Stimulated activated CD4-positive, alpha-beta T cell treated with anti-CD3 and anti-CD28 coated beads, Interleukin-1b, Interleukin-23, amount 100 ng/mL, for 1 hour (primary cell): ENCODE results near the gene BCL2L2.

ENCODE experiments used
- DNase-seq, 2 donors: peaks; one replicate each; pipeline ENCODE4 v3.0.0-alpha.2; 2020; ENCODE audit warnings: low read depth in 2 of 2

BCL2L2 gene

DNA sequence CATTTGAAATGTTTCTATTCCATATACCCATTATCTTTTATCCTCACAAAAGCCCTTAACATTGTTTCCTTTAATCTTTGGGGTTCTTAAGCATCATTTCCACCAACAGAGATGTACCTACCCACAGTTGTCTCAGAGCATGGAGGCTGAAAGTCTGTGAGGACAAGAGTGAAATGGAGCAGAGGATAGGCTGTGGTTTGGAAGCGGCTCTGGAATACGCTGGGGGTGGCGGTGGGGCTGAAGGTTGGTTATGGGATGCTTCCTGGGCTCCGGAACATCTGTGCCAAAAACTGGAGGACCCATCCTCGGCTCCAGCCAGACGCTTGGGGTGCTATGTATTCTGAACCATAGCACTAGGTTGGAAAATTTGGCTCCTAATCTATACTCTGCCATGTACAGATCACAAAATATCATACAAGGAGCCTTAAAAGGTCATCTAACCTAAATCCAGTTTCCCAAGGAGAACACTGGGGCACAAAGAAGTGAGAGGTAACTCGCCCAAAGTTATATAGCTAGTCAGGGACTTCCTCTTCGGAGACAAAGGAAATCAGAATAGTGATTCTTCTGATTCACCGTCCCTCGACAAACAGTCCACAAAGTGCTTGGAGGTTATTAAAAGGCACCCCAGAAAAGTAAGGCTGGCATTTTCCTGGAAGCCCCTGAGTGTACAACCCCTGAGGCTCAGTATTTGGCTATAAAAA, 6.5 kb upstream of the BCL2L2 start:
- no peak for DNase-seq

DNA sequence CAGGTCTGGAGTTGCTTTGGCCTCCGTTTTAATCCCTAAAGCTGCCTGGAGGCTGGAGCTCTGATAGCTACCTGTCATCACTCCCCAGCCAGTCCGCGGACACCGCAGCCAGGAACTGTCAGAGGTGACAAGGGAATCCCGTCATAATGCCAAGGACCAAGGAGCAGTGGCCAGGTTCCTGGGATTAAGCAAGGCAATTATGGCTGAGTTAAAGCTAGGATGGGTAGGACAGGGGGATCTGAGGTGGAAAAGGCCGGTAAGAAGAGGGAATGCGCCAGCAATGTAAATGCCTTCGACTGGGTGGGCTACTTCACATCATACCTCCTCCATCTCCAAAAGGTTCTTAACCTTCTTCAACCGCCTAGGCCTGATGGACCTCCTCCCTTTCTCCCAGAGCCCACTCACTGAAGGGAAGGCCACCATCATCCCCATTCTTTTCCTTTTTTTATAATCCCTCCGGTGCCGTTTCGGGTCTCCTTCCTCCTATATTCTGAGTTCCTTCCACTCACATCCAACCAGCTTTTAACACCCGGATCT, 5.9 kb upstream of the BCL2L2 start:
- DNase-seq: no peak

DNA sequence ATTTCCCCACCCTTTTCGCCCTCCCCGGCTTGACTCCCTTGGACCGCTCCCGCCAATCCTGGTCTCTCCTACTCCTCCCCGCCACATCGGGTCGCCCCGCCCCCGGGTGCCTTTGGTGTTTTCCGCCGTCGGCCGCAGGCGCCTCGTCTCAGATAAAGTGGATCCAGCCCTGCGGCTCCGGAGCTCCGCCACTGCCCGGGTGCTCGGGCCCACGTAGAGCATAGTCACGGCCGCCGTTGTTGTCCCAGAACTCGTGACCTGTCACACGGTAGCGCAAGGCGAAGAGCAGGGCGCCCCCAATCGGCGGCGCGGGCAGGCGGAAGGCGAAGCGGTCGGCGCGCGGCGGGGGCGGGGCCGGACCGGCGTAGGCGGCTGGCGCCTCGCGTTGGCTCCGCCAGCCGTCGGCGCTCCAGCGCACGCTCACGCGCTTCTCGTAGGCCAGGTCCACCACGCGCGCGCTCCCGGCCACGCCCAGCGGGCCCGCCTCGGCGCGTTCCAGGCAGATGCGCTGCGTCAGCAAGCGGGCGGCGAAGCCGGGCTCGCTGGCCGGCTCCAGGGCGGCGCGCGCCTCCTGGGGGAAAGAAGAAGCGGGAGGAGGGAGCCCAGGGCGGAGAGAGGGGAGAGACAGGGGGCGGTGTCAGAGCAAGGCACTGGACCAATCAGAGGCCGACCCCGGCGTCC, 5.2 kb upstream of the BCL2L2 start:
- DNase-seq: peak; percentile 92 to 93

DNA sequence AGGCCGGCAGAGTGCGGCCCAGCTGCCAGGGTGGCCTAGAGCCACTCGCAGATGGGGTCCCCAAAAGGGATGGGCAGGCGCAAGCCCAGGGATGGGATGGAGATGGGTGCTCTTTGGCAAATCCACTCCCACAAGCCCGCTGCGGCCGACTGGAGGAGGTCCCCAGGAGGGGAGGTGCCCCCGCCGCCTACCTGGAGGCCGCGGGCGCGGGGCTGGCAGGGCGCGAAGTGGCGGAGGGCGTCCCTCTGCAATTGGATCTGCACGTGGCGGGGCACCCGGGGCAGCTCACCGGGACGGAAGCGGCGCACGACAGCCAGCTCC, 4.7 kb upstream of the BCL2L2 start:
- no peak for DNase-seq

DNA sequence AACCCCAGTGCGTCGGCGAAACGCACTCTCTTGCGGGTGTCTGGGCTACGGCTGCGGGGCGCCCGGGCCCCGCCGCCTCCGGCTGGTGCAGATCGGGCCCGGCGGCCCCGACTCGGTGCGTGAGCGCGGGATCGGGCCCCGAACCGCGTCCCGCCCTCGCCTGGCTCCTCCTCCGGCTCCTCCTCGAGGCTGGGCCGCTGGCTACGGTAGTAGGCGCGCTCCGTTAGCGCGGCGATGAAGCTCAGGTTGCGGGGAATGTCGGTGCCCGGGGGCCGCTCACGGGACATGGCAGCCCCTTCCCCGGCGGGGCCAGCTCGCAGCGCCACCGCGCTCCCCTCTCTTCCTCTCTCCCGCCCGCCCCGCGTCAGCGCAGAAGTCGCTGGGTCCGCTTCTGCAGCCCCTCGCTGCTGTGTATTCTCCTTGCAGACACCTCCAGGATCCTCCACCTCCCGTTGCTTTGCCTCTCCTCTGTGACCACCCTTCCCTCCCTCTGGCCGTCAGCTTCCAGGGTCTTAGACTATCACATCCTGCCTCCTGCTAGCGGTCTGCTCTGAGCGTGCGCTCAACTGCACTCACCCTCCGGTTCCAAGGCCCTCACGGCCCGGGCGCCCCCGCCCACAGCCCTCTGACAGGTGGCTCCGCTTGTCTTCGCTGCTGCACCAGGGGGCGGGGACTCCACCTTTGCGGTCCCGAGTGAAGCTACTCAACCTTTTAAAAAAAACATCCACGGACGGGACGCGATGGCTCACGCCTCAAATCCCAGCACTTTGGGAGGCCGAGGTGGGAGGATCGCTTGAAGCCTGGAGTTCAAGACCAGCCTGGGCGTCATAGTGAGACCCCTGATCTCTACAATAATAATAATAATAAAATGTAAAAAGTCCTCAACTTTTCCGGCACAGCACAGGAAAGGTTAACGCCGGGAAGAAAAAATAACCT, 4.1 kb upstream of the BCL2L2 start, which contains the start of gene PPP1R3E:
Gene PPP1R3E (minus strand): TSS at position 570 of the 936 bp plus-strand sequence. CDS start 283 bp downstream, at position 287.
- DNase-seq: peak; percentile 72 to 75

DNA sequence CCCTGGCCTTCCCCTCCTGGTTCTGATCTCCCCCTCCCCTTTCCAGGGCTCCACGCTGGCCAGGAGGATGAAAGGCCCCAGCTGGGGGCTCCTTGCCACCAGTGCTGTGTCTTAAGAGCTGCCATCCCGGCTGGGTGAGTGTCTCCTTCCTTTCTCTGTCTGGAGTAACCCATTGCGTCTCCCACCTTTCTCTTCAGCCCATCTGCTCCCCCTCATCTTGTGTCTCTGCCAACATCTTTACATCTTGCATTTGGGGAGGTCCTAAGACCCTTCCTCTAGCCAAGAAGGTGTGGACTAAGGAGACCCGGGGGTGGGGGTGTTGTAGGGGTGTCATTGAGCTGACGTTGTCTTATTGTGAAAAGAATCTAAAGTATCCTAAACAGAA, 505 bp downstream of the BCL2L2 start:
- no peak for DNase-seq

DNA sequence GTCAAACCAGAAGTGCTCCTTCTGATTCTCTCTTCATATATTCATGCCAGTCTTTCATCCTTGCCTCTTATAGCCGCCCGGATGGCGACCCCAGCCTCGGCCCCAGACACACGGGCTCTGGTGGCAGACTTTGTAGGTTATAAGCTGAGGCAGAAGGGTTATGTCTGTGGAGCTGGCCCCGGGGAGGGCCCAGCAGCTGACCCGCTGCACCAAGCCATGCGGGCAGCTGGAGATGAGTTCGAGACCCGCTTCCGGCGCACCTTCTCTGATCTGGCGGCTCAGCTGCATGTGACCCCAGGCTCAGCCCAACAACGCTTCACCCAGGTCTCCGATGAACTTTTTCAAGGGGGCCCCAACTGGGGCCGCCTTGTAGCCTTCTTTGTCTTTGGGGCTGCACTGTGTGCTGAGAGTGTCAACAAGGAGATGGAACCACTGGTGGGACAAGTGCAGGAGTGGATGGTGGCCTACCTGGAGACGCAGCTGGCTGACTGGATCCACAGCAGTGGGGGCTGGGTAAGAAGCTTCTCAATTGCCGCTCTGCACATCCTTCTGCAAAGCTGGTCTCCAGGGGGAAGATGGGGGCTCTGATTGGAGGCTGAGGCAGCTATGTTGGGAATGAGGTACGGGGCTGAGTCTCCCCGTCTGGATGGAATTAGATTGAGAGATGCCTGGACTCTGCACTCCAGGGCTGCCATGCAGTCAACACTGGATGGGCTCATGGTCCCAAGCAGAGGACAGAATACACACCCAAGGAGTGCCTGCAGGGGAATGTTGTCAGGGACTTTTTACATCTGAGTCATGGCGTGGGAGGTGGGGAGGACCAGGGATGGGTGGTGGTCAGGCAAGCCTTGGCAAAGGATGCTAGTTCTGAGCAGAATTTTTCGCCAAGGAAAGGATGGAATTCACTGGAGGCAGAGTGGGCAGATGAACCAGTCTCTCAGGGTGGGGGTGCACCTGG, 1.3 kb downstream of the BCL2L2 start:
- no peak for DNase-seq

DNA sequence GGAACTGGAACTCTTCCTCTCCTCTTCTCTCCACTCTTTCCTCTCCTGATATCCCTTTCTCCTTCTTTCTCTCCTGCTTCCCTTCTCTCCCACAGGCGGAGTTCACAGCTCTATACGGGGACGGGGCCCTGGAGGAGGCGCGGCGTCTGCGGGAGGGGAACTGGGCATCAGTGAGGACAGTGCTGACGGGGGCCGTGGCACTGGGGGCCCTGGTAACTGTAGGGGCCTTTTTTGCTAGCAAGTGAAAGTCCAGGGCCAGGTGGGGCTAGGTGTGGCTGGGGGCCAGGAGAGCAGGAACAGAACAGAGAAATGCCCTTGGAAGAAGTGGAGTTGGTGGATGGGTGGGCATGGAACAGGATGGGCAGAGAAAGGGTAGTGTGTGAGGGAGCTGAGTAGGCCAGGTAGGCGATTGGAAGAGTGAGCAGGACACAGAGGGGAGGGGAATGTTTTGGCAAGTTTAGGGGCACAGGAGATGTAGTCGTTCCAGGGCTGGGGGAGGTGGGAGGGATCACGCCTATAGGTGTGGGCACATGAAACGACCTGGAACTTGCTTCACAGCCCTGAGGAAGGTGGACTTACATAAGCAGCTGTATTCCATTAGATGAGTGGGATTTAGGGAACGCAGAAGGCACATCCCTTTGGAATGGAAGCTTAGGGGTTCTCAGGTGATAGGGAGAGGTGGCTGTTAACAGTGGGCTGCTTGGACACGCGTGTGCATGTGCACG, 2.2 kb downstream of the BCL2L2 start:
- DNase-seq: no peak

DNA sequence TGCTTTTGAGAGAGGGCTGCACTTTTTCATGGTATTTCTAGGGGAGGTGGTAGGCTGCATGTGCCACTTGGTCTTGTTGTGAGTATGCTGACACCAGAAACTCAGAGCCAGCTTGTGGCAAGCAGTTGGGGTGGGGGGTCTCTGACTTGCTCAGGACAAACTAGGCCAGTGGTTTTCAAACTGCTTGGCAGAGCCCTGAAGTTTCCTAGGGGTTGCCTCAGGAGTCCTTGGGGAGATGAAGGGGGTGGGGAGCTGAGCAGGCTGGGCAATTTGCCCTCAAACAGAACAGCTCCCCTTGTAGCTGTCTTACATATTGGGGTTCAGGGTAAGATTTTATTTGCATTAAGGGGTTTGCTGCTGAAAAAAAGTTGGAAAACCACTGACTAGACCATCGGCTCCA, 3.9 kb downstream of the BCL2L2 start:
- no peak for DNase-seq

DNA sequence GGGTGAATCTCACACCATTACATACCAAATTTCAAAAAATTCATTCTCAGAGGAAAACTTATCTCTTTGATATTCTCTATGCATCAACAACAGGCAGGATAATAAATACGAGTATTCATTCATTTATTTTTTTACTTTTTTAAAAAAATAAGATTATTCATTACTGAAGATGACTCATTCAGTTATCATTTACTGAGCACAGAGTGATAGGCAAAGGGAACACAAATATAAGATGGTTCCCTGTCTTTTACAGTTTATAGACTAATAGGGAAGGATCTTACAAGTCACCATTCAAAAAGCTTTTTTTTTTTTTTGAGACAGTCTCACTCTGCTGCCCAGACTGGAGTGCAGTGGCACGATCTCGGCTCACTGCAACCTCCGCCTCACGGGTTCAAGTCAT, 9.7 kb downstream of the BCL2L2 start:
- DNase-seq: no peak

DNA sequence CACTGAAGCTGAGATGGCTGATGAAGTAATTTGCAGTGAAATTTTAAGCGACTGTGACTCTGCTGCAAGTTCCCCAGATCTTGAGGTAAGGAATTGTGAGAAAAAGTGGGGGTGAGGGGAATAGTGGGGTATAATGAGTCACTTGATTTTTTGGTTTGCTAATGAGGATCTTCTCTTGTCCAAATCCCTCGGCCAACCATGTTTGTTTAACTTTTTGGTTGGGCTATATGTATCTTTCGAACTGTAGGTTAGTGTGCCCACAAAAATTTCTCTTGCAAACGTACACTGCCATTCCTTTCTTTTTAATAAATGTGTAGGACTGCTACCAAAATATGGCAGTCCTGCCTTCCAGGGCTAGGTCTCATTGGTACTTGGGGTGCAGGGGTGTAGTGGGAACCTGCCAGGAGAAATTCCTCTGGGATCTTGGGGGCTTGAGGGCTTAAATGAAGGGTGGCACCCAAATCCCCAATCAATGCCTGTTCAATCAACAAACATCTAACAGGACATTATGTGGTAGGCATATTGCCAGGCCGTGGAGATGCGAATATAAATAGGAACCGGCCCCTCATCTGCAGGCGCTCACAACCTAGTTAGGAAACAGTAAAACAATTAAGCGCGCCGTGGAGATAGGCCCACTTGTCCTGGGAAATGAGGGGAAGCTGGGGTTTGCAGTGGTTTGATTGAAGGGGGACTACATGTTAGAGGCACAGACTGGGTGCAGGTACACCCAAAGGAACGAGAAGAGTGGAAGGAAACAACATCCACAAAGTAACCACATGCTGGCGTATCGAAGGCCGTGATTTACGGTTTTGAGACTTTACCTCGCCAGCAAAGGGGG, 13.3 kb downstream of the BCL2L2 start:
- no peak for DNase-seq

DNA sequence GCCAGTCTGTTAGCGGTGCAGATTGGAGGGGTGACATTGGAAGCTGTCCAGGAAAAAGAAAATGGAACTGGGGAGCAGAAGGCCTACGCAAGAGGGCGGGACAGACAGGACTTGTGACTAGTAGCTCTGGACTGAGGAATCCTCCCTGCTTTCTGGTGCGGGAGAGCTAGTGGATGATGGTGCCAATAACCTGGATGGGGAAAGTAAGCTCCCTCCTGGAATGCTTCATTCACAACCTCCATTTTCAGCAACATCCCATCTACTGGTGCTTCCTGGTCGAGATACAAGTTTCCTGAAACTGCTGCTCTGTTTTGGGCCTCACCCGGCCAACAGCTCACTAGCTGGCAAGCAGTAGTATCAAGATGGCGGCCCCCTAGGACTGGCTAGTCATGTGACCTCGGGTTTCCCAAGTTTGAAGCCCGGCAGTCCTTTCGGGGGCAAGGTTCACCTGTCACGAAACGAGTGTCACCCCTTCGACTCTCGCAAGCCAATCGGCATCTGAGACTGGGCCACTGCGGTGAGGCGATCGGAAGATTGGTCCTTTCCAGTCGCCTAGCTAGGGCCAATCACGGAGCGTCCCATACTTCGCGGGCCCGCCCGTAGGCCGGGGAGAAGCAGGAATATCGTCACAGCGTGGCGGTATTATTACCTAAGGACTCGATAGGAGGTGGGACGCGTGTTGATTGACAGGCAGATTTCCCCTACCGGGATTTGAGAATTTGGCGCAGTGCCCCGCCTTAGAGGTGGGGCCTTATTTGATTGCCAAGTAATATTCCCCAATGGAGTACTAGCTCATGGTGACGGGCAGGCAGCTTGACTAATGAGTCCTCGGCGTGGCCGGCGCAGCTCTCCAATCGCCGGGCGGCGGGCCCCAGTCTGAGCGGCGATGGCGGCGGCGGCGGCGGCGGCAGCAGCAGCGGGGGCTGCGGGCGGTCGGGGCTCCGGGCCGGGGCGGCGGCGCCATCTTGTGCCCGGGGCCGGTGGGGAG, 14.2 kb downstream of the BCL2L2 start, which contains the start of gene PABPN1:
Gene PABPN1 (plus strand): TSS at position 874 of the 988 bp plus-strand sequence. CDS start 13 bp downstream, at position 887.
- DNase-seq: peak; percentile 80 to 95

DNA sequence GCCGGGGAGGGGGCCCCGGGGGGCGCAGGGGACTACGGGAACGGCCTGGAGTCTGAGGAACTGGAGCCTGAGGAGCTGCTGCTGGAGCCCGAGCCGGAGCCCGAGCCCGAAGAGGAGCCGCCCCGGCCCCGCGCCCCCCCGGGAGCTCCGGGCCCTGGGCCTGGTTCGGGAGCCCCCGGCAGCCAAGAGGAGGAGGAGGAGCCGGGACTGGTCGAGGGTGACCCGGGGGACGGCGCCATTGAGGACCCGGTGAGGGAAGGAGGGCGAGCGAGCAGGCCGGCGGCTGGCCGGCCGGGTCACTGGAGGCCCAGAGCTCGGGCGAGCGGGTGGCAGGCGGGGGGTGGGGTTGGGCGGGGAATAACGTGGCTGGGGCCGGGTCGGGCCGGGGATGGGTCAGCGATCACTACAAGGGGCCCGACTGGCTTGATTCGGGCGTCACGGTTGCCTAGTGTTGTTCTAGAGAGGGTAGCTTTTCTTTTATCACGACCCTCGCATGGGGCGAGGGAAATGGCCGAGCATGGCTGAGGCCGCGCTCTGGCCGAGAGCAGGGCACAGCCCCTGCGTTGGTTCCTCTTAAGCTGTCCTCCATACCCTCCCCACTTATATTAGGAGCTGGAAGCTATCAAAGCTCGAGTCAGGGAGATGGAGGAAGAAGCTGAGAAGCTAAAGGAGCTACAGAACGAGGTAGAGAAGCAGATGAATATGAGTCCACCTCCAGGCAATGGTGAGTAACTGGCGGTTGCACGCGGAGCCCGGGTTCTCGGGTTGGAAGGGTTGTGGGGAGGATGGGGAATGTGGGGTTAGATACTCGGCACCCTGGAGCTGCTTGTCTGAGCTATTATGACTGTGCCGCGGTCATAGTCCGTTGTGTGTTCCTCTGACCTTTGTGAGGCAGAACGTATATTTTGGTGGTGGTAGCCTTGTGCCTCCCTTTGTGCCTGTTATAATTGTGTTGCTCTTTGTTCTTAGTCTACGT, 15.2 kb downstream of the BCL2L2 start:
- peak in 1 of 2 donors; percentile 22 for DNase-seq

DNA sequence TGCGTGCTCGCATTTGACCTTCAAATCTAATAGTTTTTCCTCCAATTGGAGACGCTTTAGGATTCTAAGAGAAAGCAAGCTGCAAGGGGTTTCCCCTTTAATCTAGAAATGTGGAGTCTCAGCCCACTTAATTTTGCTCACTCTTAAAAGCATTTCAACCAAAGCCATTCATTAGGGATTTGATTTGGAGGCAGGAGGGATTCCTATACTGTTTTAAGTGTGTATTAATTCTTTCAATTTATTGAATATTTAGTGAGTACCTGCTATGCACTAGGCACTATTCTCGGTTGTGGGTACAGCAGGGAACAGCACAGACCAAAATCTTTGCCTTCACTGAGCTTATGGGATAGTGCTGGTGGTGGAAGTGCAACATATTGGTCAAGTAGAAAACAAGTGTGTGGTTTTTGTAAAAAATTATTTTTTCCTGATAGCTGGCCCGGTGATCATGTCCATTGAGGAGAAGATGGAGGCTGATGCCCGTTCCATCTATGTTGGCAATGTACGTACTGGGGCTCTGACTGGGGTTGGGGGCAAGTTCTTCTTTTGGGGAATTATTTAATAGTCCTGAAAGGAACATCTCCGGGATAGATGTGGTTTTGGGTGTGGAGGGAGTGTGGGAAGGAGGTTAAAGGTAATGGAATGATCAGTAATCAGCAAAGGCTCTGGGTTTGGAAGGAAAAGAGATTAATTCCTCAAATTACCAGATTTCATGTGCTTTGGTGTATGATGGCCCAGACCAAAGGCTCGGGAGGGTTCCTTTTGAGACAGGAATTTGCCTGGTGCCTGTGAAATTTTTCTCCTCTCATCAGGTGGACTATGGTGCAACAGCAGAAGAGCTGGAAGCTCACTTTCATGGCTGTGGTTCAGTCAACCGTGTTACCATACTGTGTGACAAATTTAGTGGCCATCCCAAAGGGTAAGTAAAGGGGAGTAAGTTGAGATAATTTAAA, 16.2 kb downstream of the BCL2L2 start:
- DNase-seq: no peak

DNA sequence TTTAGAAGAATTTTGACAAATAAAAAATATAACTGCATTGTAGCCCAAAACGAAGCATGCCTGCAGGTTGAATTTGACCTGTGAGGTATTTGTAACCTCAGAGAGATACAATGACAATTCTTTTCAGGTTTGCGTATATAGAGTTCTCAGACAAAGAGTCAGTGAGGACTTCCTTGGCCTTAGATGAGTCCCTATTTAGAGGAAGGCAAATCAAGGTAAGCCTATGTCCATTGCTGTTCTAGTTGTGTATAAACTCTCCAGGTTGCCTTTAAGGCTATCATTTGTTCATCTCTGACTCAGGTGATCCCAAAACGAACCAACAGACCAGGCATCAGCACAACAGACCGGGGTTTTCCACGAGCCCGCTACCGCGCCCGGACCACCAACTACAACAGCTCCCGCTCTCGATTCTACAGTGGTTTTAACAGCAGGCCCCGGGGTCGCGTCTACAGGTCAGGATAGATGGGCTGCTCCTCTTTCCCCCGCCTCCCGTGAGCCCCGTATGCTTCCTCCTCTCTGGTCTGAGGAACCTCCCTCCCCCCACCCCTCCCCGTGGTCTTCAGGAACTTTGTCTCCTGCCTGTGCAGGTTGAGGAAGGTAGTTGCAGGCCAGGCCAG, 17.3 kb downstream of the BCL2L2 start:
- DNase-seq: no peak
